ENCODE data around the gene SSC5D.
"Not testable (repeated sequence)": the region's sequence is repeated elsewhere in the genome, so short reads cannot be mapped to it uniquely, and the experiment has no call there.

The SSC5D gene

DNA sequence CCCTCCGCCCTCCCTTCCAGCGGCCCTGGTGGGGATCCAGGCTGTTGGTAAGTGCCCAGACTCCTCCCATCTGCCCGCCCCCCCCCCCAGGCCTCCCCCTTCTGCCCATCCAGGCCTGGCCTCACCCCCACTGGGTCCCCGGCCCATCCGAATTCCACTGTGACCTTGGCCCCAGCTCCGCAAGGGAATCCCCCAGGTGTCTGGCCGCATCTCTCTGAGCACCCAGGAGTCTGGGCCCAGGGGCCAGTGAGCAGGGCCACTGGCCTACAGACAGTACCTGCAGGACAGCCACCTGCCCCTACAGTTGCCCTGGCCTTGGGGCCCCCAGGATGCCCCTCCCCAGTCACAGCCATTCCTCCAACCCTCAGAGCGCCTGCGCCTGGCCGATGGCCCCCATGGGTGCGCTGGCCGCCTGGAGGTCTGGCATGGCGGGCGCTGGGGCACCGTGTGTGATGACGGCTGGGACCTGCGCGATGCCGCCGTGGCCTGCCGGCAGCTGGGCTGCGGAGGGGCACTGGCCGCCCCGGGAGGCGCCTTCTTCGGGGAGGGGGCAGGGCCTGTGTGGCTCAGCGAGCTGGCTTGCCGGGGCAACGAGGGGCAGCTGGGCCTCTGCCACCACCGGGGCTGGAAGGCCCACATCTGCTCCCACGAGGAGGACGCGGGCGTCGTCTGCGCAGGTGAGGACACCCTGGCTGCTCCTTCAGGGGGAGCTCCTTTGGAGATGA lies 912 bp downstream of the SSC5D start:
- no peak for DNase-seq

DNA sequence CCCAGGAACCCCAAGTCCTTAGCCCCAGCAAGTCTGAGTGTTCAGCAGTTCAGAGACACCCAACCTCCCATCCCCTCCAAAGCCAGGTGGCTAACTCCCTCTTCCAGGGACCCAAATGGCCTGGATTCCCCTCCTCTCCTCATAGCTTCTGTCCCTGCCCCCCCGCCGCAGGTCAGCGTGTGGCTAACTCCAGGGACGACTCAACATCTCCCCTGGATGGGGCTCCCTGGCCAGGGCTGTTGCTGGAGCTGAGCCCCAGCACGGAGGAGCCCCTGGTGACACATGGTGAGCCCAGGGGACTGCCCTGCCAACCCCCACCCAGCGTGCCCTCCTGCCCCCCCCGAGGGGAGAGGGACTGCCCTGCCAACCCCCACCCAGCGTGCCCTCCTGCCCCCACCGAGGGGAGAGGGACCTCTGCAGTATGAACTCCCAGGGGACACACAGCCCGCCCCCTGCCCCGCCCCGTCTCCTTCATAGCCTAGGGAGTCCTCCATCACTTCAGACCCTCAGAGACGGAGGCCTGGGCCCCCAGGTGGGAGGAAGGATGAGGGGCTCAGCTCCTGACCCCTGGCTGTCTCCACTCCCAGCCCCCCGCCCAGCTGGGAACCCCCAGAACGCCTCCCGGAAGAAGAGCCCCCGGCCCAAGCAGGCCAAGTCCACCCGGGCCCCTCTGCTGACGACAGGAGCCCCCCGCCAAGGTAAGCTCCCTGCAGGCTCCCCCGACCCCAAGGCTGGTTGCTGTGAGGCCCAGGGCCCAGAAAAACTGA lies 1.7 kb downstream of the SSC5D start:
- no peak for DNase-seq

DNA sequence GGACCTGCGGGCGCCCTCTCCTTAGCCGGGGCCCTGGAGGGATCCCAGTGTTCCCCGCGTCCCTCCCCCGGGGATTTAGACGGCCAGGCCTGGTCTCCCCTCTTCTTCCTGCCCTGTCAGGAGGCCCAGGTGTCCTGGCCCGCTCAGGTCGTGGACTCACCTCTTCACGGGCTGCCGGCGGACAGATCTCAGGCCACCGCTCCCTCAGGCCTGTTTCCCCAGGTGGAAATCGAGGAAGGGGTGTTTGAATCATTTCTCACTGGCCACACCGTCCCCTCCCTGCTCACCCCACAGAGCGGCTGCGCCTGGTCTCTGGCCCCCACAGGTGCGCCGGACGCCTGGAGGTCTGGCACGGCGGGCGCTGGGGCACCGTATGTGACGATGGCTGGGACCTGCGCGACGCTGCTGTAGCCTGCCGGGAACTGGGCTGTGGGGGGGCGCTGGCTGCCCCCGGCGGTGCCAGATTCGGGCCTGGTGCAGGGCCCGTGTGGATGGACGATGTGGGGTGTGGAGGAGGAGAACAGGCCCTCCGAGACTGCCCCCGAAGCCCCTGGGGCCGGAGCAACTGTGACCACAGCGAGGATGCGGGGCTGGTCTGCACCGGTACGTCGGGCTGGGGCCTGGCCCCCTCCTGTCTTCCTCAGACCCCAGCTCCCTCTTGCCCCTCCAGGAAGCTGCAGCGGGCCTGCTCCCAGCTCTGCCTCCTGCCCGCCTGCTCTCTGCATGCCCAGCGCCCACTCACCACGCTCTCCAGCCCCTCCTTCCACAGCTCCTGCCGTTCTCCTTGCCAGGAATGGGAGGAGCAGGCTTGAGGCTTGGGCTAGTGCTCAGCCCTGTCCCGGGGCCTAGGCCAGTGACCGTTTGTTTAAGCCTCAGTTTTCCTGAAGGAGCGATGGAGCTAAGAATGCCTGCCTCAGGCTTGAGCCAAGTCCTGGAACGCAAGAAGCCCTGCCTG lies 2.5 kb downstream of the SSC5D start:
- DNase-seq: no peak

DNA sequence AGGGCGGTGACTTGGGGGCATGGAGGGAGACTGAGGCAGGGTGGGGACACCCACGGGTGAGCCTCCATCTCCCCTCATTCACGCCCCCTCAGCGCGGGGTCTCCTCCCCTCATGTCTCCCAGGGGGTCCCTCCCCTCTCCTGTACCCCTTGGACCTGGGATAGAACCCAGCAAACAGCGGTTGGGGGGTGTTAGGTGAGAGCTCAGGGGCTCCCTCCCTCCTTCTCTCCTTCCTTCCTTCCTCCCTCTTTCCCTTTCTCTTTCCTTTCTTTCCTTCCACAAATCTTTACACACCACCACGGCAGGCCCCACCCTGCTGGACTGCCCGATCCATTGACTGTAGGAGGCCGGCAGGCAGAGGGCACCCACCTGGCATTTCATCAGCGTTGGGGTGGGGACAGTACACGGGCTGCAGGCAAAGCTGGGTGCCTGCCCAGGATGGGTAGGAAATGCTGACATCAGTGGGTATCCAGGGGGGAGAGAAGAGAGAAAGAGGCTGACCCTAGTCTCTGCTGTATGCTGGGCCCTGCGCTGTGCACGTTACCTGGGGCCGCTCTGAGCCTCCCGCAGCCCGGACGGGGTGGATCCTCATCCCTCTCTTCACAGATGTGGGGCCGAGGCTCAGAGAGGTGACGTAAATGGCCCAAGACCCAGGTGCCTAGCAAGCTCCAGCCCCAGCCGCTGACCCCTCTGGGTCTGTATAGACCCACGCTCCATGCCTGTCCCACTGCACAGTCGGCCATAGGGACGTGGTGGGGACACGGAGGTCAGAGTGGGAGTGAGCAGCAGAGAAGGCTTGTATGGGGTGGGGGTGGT lies 3.5 kb downstream of the SSC5D start:
- no peak for DNase-seq

DNA sequence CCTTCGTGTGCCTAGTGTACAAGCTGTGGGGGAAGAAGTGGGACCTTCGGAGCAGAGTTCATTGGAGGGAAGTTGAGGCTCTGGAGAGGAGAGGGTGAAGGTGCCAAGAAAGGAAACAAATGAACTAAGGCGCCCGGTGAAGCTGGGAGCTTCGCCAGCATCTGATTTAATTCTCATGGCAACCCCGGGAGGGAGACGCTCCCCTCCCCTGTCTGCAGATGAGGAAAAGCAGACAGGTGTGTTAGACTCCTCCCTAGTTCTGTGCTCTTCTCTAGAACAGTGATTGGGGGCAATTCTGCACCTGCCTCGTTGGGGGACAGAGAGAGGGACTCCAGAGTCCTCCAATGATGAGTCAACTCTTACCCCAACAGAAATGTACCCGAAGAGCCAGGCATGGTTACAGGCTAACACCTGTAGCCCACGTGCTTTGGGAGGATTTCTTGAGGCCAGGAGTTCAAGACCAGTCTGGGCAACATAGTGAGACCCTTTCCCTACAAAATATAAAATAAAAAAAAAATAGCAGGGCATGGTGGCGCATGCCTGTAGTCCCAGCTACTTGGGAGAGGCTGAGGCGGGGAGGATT lies 4.2 kb downstream of the SSC5D start:
- no peak for DNase-seq

DNA sequence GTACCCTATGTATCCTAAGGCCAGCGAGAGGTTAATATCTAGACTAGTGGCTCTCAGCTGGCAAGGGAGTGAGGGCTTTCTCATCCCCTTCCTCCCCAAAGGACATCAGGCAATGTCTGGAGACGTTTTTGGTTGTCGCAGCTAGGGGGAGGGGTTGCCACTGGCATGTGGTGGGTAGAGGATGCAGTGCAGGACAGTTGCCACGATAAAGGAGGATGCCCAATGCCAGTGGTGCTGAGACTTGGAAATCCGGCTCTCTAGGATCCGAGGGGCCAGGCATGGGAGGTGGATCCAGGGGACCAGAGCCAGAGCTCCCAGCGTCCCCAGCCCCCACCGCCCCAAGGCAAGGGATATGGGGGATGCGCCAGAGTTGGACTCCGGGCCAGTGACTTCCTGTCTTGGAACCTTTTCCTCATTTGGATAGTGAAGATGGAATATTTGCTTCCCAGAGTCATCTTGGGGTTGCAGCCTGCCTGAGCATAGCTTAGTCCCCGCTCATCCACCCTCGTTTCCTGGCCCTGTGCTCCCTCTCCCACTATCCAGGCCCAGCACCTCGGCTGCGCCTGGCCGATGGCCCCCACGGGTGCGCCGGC lies 4.9 kb downstream of the SSC5D start:
- DNase-seq: no peak

DNA sequence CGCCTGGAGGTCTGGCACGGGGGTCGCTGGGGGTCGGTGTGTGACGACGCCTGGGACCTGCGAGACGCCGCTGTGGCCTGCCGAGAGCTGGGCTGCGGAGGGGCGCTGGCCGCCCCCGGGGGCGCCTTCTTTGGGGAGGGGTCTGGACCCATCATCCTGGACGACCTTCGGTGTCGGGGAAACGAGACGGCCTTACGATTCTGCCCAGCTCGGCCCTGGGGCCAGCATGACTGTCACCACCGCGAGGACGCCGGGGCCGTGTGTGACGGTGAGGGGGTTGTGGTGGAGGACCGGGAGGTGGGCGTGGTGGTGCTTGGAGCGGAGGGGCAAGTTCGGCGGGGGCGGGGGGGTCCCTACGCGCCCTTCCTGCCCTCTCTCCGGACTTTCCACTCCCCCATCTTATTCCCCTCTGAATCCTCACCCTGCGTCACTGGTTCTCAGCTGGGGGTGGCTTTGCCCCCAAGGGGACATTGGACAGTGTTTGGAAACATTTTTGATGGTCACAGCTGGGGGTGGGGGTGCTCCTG lies 5.5 kb downstream of the SSC5D start:
- DNase-seq: no peak

DNA sequence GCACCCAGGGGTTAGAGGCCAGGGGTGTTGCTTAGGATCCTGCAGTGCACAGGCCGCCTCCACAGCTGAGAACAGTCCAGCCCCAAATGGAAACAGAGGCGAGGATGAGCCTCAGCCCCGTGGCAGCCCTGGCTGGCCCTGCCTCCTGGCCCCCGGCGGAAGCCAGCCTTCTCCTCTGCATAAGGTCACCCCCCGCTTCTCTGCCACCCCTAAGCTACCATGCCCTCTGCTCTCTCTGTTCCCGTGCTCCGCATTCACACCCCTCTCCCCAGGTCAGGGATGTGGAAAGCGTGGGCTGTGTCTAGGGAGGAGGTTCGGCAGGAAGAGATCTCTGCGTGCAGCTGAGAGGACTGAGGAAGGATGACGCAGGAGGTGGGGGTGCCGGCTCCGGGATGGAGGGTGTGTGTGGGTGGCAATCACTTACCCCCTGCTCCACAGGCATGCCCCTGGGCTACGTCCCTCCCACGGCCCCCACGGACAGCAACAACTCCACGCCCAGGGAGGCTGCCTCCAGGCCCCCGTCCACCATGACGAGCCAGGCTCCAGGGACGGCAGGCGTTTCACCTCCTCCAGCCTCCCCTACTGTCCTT lies 6.0 kb downstream of the SSC5D start:
- DNase-seq: no peak

DNA sequence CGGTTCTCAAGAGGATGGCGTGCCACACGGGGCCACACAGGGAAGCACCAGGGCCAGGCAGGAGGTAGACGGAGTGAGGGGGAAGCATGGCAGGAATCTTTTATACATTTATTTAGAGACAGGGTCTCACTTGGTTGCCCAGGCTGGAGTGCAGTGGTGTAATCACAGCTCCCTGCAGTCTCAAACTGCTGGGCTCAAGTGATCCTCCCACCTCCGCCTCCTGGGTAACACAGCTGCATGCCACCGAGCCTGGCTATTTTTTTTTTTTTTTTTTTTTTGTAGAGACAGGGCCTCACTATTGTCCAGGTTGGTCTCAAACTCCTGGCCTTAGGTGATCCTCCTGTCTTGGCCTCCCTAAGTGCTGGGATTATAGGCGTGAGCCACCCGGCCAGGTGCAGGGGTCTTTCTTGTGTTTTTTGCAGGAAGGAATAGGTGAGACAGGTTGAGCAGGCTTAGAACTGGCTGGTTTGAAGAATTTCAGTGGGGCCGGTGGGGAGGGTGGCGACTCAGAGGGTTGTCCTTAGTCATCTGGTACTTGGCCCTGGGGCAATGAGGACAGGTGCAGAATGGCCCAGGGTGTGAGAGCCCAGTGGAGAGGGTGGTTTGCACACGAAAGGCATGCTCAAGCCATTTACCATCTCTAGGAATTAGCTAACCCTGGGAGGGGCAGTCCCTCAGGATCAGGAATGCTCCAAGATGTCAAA lies 7.6 kb downstream of the SSC5D start:
- DNase-seq: no peak

DNA sequence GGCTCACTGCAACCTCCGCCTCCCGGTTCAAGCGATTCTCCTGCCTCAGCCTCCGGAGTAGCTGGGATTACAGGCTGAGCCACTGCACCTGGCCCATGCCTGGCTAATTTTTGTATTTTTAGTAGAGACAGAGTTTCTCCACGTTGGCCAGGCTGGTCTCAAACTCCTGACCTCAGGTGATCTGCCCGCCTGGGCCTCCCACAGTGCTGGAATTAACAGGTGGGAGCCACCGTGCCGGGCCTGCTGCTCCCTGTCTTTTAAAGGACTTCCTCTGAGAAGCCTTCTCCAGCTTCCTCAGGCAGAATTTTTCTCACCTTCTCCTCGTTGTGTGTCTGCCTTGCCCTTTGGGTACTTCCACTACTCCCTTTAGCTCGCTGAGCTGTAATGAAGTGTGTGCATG lies 8.6 kb downstream of the SSC5D start:
- DNase-seq: not testable (repeated sequence)

DNA sequence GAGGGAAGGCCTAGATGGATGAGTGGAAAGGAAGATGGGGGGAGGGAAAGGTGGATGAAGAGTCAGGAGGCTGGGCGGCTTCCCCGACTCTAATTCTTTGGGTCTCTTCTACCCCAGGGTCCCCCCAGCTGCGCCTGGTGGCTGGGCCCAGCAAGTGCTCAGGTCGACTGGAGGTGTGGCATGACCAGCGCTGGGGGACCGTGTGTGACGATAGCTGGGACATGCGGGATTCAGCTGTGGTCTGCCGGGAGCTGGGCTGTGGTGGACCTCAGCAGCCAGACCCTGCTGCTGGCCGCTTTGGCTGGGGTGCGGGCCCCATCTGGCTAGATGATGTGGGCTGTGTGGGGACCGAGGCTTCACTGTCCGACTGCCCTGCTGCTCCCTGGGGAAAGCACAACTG lies 9.5 kb downstream of the SSC5D start:
- no peak for DNase-seq

DNA sequence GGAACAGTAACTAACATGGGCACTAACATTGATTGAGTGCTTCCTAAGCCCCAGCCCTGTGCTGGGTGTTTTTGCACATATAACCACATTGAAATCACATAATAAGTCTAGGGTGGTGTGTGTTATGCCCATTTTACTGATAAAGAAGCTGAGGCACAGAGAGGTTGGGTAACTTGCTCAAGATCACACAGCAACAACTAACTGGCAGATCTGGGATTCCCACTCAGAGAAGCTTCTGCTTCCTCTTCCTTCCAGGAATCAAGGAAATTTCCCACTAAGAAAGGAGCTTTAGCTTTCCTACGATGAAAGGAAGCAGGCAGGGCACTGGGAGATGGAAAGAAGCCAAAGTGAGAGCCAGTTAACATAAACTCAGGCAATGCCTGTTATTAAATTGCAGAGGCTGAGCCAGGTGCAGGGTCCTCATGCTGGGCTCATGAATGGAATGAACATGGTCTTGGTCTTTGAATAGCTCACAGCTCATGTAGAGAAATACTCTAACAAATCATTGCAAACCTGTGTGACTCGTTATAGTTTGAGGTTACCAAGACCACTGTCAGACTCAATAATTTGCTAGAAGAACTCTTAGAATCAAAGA lies 10.1 kb downstream of the SSC5D start:
- no peak for DNase-seq

DNA sequence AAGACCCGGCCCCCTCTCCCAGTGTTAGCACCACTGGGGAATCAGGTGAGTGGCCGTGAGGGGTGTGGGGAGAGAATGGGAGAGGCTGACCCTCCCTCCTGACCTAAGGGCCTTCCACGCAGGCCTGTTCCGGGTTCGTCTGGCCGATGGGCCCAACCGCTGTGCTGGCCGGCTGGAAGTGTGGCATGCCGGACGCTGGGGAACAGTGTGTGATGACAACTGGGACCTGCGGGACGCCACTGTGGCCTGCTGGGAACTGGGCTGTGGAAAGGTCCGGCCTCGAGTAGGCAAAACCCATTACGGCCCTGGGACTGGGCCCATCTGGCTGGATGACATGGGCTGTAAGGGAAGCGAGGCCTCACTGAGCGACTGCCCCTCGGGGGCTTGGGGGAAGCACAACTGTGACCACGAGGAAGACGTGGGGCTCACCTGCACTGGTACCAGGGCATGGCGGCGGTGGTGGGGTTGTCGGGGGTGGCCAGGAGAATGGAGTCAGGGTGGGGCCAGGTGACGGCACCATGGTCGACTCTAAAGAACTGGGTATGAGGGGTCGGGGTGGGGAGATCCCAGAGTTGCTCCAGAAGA lies 12.2 kb downstream of the SSC5D start:
- no peak for DNase-seq

DNA sequence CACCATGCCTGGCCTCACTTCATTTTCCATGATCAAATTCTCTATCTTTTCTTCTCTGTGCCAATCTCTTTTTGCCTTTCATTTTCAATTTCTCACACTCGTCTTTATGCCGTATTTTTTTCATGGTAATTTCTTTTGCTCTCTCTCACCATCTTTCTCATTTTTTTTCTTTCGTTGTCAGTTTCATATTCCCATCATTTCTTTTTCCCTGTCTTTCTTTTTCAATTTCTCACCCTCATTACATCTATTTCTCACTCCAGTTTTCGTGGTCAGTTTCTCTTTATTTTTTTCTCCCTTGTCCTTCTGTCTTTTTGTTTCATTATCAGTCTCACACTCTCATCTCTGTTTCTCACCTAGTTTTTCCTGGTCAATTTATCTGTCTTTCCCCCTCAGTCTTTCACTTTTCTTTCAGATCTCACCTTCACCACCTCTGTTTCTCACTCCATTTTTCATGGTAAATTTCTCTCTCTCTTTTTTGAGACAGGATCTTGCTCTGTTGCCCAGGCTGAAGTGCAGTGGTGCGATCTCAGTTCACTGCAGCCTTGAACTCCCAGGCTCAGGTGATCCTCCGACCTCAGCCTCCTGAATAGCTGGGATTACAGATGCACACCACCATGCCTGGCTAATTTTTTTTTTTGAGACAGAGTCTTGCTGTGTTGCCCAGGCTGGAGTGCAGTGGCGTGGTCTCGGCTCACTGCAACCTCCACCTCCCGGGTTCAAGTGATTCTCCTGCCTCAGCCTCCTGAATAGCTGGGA lies 14.1 kb downstream of the SSC5D start:
- DNase-seq: no peak

DNA sequence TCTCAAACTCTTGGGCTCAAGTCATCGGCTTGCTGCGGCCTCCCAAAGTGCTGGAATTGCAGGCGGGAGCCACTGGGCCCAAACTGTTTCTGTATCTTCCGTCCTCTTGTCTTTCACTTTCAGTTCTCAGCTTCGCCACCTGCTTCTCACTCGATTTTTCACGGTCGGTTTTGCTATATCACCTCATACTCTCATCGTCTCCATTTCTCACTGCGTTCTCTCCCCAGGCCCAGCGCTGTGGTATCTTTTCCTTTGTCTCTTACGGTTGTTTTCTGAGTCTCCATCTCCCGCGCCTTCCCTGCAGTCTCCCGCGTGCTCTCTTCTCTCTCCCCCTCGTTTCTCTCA lies 14.9 kb downstream of the SSC5D start:
- DNase-seq: no peak

DNA sequence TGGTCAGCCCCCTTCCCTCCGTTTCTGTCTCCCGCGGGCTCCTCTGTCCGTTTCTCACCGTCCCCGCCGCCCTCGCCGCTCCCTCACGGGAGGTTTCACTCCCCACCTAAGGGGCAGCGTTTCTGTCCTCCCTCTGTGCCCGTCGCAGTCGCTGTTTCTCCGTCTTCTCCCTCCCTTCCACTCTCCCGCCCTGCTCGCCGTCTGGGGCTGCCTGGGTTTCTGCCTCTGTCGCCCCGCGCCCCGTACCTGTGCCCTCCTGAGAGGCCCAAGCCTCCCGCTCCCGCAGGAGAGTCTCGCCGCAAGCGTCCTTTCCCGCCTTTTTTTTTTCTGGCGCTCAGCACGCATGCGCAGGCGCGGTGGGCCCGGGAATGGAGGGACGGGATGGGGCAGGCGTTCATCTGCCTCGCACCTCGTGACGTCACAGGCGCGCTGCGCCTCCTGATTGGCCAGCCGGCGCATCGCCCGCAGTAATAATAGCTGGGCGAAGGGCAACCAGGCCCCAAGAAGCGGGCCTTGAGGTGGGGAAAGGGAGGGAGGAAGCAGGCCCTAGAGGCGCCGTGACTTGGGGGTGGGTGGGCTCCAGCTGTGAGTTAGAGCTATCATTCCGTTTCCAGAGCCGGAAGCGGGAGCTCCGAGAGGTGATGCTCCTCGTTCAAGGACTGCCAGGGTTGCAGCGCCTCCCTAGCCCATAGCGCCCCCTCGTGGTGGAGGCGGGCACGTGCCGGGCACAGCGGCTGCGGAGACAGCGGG lies 15.4 kb downstream of the SSC5D start:
- DNase-seq: peak; percentile 90 to 95

DNA sequence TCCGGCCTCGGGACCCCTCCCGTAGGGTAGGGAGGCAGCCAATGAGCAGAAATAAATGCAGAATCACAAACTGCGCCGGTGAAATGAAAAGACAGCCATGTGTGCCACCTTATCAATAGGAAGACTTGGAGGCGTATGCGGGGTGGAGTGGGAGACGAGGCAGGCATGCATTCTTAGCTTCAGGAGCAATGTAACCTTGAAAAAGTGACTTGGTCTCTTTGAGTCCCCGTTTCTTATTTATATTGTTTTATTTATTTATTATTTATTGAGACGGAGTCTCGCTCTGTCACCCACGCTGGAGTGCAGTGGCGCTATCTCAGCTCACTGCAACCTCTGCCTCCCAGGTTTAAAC lies 16.0 kb downstream of the SSC5D start:
- no peak for DNase-seq

DNA sequence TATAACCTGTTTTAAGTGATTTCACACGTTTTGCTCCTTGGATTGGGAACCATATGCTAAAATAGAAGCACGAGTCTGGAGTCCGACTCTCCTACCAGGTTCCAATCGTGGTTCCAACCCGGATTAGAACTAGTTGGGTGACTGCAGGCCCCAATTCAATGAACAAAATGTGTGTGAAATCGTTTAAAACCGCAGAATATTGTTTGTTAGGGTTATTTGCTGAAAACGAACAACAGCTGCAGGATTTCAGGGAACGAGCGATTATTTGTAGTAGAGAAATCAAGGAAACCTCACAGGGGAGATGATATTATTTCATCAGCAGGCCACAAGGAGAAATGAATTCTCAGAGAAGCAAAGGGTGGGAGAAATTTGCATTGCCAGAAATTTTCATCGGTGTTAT lies 16.7 kb downstream of the SSC5D start:
- no peak for DNase-seq

Data from hippocampal formation (tissue), 2 donors.